Peyer's patch (tissue), 4 donors: ENCODE measurements around the gene LRRC28.

Experiments used
- CTCF ChIP-seq, 6 experiments: fragments of 450-650 bp in 4 of 6; fragments of 200-600 bp in 2 of 6; sonication (generic) in 1 of 6; IDR thresholded peaks; one replicate each; pipeline ENCODE4 v1.5.1; 2017 to 2019; ENCODE audit warnings: antibody characterized with exemption in 6 of 6, mild to moderate bottlenecking in 3 of 6, moderate library complexity in 1 of 6
- POLR2A ChIP-seq, 2 donors: fragments of 450-650 bp; IDR thresholded peaks; one replicate each; pipeline ENCODE4 v1.5.1; 2017; ENCODE audit warnings: antibody characterized with exemption in 2 of 2, mild to moderate bottlenecking in 2 of 2, moderate library complexity in 2 of 2

DNA sequence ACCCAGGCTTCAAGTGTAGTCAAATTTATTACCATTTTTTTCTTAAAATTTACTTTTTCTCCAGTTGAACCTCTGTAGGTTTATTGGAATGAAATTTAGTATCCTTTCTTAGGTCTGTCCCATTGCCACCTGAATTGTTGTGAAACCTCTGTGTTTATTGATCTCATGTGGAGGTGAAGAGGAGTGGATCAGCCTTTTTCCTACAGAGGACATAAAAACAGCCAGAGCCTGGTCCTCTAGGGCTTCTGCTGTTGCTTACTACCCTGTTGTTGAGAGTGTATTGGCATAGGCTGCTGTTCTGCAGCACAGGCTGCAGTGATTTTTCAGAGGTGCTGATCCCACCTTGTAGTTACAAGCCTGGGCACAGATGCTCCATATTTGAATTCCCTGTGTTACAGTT lies 44.6 kb downstream of the LRRC28 start:
- TF ChIP-seq POLR2A (IDR thresholded peaks at IDR 0.05) (no peak), CTCF (IDR thresholded peaks at IDR 0.05) (no peak)
